Panc1 (cell line): ENCODE results near the gene CHMP6. TPM values are rescaled to one million over a fixed set of nuclear protein-coding genes. Genes with fewer than 3 reads are reported as not detected.

Experiments used
- ATAC-seq: fragments of 200-7000 bp; cut with Tn5 transposase; 2 replicates; pipeline ENCODE4 v1.9.1; 2020; ENCODE audit warnings: mild to moderate bottlenecking, moderate library complexity
- BruUV-seq: library from RNA; stranded (reverse); fragments of 400-500 nt; replicated peaks from 2 replicates; lab custom pipeline; 2021; lab: Mats Ljungman, UMichigan
- CTCF ChIA-PET: fragments of 300-600 bp; sonication (Branson Sonifier 250); formaldehyde crosslinking; loops from one replicate; lab custom pipeline; 2022; ENCODE audit warnings: antibody characterized with exemption; lab: Charles Lee
- POLR2A ChIA-PET: fragments of 300-600 bp; sonication (Branson Sonifier 250); formaldehyde crosslinking; loops from one replicate; lab custom pipeline; 2022; ENCODE audit warnings: antibody characterized with exemption; lab: Charles Lee
- DNase-seq: peaks from one replicate; pipeline ENCODE4 v3.0.0-alpha.2; 2010; ENCODE audit warnings: low read depth, low spot score
- H3K27ac ChIP-seq: 2 replicates; pipeline ENCODE4 v1.5.1; 2011; ENCODE audit warnings: mild to moderate bottlenecking, low read length, inconsistent platforms
- H3K27me3 ChIP-seq: fragments of 200-500 bp; sonication (Bioruptor generic); 2 replicates; pipeline ENCODE4 v1.6.0; 2014; ENCODE audit warnings: low read length, inconsistent platforms; ENCODE audit not compliant: control insufficient read depth, insufficient read depth
- H3K36me3 ChIP-seq: fragments of 200-500 bp; sonication (Bioruptor generic); 2 replicates; pipeline ENCODE4 v1.5.1; 2014; ENCODE audit warnings: inconsistent platforms, mild to moderate bottlenecking, low read length, moderate library complexity; ENCODE audit not compliant: control insufficient read depth, insufficient read depth
- H3K4me1 ChIP-seq: 2 replicates; pipeline ENCODE4 v1.5.1; 2011; ENCODE audit warnings: inconsistent platforms, mild to moderate bottlenecking, low read length, moderate library complexity; ENCODE audit not compliant: control insufficient read depth, insufficient read depth
- H3K4me3 ChIP-seq, 2 experiments: 2 replicates each; pipeline ENCODE4 v1.5.1; 2011 to 2012; ENCODE audit warnings: low read depth in 2 of 2, low read length in 2 of 2, mild to moderate bottlenecking in 2 of 2, inconsistent platforms in 1 of 2, moderate library complexity in 1 of 2
- H3K9me3 ChIP-seq: fragments of 200-500 bp; sonication (Bioruptor generic); 2 replicates; pipeline ENCODE4 v1.5.1; 2014; ENCODE audit warnings: low read depth, mild to moderate bottlenecking, inconsistent platforms, low read length, moderate library complexity; ENCODE audit not compliant: control insufficient read depth, insufficient read depth
- POLR2AphosphoS5 ChIP-seq: IDR thresholded peaks from 2 replicates; pipeline ENCODE4 v1.6.1; 2012; ENCODE audit warnings: mild to moderate bottlenecking, low read depth, low read length, moderate library complexity
- REST ChIP-seq, 2 experiments: IDR thresholded peaks; 2 replicates each; pipeline ENCODE4 v1.6.1; 2011 to 2012; ENCODE audit warnings: low read depth in 2 of 2, control low read depth in 1 of 2, low read length in 1 of 2, mild to moderate bottlenecking in 1 of 2, moderate library complexity in 1 of 2; ENCODE audit not compliant: insufficient read depth in 1 of 2
- SIN3A ChIP-seq: IDR thresholded peaks from 2 replicates; pipeline ENCODE4 v1.6.1; 2012; ENCODE audit warnings: low read depth, mild to moderate bottlenecking, low read length, moderate library complexity, borderline replicate concordance; ENCODE audit not compliant: insufficient read depth
- TCF7L2 ChIP-seq: IDR thresholded peaks from 2 replicates; pipeline ENCODE4 v1.6.1; 2011; ENCODE audit warnings: mild to moderate bottlenecking, low read depth, low read length, inconsistent platforms
- in situ Hi-C: cut with HindIII; loops from 2 replicates; pipeline ENCODE4 v1.10.0; 2016; ENCODE audit warnings: low sequenced_read_pairs, low pct_unique_long_range_greater_than_20kb
- intact Hi-C: fragments of 100-400 bp; cut with micrococcal nuclease; formaldehyde crosslinking; loops from one replicate; pipeline ENCODE4 v1.10.0; 2022; ENCODE audit not compliant: unreplicated experiment
- total RNA-seq: library from RNA; stranded (reverse); gene quantifications from one replicate; pipeline ENCODE4 v1.2.1, GENCODE V29; 2021; ENCODE audit not compliant: unreplicated experiment
- TF ChIP-seq, protein P1 (sequence below): fragments of 450-650 bp; IDR thresholded peaks from 2 replicates; pipeline ENCODE4 v1.5.1; 2017; ENCODE audit warnings: mild to moderate bottlenecking

Gene CHMP6
- total RNA-seq, 1 experiment from 2014 or later = 43.7 TPM

GRCh38 chr17:80980397-80981061 is 11.1 kb upstream of the CHMP6 start:
- peak overlapping the region in 1 of 2 experiments; percentile 31; a peak in 1 of 4 replicates for H3K4me3 ChIP-seq
- no TSS peak for BruUV-seq
- no peaks in the 10 kb centered on the region for H3K36me3 ChIP-seq
- intact Hi-C loops = loop anchor here (5.0 kb wide), 1 partner anchor 553 kb away; no protein-coding TSS in a partner anchor
- ChIA-PET CTCF (no interaction called here), POLR2A (no interaction called here)
- no peaks in the 10 kb centered on the region for H3K27me3 ChIP-seq
- no peak overlapping the region for H3K27ac ChIP-seq
- ATAC-seq (no peak; the same call in 1 of the 2 replicates), DNase-seq (no peak)
- H3K4me1 ChIP-seq = no peaks in the 10 kb centered on the region
- in situ Hi-C loops = no loop called here
- TF ChIP-seq REST (IDR thresholded peaks at IDR 0.05; ENCODE audit: insufficient read depth in 1 of 2, low read depth in 2 of 2, low read length in 1 of 2) (no peak), POLR2AphosphoS5 (no peak), TCF7L2 (no peak), SIN3A (no peak)
- TF ChIP-seq, protein P1, sequence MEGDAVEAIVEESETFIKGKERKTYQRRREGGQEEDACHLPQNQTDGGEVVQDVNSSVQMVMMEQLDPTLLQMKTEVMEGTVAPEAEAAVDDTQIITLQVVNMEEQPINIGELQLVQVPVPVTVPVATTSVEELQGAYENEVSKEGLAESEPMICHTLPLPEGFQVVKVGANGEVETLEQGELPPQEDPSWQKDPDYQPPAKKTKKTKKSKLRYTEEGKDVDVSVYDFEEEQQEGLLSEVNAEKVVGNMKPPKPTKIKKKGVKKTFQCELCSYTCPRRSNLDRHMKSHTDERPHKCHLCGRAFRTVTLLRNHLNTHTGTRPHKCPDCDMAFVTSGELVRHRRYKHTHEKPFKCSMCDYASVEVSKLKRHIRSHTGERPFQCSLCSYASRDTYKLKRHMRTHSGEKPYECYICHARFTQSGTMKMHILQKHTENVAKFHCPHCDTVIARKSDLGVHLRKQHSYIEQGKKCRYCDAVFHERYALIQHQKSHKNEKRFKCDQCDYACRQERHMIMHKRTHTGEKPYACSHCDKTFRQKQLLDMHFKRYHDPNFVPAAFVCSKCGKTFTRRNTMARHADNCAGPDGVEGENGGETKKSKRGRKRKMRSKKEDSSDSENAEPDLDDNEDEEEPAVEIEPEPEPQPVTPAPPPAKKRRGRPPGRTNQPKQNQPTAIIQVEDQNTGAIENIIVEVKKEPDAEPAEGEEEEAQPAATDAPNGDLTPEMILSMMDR = no peak
- no peaks in the 10 kb centered on the region for H3K9me3 ChIP-seq

DNA sequence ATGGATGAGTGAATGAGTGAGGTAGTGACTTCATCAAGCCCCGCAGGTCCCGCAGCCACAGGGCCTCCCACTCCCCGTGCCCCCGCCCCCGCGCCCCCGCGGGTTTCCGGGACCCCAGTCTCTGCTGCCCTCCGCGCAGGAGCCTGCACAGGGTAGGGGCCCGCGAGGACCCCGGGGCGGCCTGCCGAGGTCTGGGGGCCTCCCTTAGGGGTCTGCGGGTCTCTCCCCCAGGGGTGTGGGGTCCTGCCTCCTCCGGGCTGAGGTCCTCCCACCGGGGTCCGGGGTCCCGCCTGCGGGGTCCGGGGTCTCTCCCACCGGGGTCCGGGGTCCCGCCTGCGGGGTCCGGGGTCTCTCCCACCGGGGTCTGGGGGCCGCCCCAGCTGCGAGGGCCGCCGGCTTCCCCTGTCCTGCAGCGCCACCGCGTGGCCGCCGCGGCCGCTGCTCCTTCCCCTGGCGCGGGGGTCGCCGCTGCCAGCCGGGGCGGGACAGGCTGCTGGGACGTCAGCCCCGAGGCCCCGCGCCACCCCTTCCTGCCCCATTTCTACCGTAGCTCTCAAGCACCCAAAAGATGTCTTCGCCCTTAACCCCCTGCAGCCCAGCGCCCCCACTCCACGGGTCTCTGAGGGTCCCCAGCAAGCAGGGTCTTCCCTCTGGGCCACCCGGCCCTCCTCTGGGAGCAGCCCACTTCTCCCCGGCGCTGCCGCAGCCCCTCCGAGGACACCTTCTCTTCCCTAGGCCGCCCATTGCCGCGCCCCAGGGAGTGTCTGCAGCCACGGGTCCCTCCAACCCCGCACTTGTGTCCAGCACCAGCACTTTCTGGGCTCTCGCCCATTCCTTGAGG is 10.4 kb upstream of the CHMP6 start:
- intact Hi-C loops = loop anchor here (5.0 kb wide), 1 partner anchor 554 kb away; no protein-coding TSS in a partner anchor
- TF ChIP-seq POLR2AphosphoS5 = no peak
- TF ChIP-seq, protein P1 = peak; percentile 97
- H3K4me1 ChIP-seq = no peaks in the 10 kb centered on the region
- in situ Hi-C loops = no loop called here
- no peaks in the 10 kb centered on the region for H3K27me3 ChIP-seq
- ATAC-seq (peak; percentile 72), DNase-seq (no peak)
- no peak overlapping the region for H3K27ac ChIP-seq
- no peaks in the 10 kb centered on the region for H3K9me3 ChIP-seq
- ChIA-PET CTCF (no interaction called here), POLR2A (no interaction called here)
- no peaks in the 10 kb centered on the region for H3K36me3 ChIP-seq
- no TSS peak for BruUV-seq
- peak overlapping the region; percentile 20 to 31; a peak in 2 of 4 replicates for H3K4me3 ChIP-seq
